GM19035 (cell line): Measurements from ENCODE around the gene BCLAF1.
A peak's percentile ranks its signal among the peaks of the same experiment; 100 is the strongest.

Experiments used
- ATAC-seq: cut with Tn5 transposase; IDR thresholded peaks from one replicate; pipeline ENCODE4 v1.9.1; 2021; ENCODE audit not compliant: unreplicated experiment

The BCLAF1 gene, protein sequence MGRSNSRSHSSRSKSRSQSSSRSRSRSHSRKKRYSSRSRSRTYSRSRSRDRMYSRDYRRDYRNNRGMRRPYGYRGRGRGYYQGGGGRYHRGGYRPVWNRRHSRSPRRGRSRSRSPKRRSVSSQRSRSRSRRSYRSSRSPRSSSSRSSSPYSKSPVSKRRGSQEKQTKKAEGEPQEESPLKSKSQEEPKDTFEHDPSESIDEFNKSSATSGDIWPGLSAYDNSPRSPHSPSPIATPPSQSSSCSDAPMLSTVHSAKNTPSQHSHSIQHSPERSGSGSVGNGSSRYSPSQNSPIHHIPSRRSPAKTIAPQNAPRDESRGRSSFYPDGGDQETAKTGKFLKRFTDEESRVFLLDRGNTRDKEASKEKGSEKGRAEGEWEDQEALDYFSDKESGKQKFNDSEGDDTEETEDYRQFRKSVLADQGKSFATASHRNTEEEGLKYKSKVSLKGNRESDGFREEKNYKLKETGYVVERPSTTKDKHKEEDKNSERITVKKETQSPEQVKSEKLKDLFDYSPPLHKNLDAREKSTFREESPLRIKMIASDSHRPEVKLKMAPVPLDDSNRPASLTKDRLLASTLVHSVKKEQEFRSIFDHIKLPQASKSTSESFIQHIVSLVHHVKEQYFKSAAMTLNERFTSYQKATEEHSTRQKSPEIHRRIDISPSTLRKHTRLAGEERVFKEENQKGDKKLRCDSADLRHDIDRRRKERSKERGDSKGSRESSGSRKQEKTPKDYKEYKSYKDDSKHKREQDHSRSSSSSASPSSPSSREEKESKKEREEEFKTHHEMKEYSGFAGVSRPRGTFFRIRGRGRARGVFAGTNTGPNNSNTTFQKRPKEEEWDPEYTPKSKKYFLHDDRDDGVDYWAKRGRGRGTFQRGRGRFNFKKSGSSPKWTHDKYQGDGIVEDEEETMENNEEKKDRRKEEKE

DNA sequence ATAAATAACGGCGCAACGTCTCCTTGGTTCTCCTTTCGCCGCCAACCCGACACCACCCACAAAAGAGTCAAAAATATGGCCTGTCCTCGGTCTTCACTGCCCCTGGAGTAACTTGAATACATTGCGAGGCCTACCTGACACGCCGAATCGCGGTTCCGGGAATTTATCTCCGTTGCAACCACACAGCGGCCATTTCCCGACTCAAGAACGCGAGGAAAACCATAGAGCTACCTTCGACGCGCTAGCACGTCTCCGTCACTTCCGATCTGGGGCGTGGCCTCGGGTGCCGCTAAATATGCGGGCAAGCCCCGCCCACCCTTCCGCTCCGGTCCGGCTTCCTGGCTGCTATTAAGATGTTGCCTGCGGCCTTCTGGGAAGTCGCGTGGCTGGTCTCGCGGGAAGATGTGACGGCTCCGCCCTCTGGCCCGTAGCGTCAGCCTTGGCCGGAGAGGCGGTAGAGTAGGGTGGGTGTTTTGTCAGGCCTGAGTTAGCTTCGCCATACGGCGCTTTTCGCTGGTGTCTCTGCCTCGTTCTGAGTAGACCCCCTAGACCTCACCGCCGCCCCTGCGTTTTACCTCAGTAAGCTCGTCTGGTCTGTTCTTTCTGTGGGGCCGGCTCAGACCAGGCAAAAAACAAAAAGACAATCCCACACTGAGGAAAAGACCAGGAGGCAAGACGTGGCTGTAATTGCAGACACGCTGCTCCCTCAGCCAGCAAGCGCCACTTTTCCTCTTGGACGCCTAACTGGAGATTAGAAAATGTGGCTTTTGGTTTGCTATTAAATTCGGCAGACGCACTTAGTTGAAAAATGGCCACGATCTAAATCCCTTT, at the start of gene BCLAF1:
TSS of gene BCLAF1 (minus strand) at position 268 of the 831 bp plus-strand sequence. CDS start 9,980 bp downstream, outside the sequence.
- ATAC-seq: peak; percentile 86

DNA sequence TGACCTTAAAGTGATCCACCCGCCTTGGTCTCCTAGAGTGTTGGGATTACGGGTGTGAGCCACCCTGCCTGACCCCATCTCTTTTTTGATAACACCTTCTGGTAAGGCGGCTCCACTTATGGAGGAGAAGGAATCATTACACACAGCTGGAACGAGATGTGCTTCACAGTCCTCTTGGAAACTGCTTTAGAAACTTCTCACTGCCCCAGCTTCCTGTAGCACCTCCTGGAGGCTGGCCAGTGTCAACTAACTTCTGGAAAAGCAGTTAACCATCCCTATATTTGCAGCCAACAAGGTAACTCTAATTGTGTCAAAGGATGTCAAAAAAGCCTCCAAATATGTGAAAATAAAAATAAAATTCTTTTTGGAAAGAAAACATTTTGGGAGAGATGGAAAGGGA, 48.8 kb upstream of the BCLAF1 start:
- no peak for ATAC-seq

GRCh38 chr6:136337606-136338005, 48.0 kb upstream of the BCLAF1 start:
- no peak for ATAC-seq

DNA sequence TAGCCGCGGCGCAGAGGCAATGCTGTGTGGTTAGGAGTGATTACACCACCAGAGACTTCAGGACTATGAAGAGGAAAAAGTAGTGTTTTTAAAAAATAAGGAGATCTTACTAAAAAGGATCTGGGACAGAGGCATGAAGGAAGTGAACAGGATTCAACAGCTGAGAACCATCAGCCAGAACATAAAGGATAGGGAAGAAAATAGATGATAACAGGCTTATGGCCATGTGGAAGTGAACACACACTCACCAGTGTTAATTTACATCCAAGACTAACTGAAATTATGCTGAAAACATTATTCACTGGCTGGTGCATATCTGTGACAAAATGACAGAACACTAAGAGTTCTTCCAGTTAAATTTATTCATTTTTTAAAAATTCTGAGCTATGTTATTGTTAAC, 47.5 kb upstream of the BCLAF1 start:
- ATAC-seq: no peak

DNA sequence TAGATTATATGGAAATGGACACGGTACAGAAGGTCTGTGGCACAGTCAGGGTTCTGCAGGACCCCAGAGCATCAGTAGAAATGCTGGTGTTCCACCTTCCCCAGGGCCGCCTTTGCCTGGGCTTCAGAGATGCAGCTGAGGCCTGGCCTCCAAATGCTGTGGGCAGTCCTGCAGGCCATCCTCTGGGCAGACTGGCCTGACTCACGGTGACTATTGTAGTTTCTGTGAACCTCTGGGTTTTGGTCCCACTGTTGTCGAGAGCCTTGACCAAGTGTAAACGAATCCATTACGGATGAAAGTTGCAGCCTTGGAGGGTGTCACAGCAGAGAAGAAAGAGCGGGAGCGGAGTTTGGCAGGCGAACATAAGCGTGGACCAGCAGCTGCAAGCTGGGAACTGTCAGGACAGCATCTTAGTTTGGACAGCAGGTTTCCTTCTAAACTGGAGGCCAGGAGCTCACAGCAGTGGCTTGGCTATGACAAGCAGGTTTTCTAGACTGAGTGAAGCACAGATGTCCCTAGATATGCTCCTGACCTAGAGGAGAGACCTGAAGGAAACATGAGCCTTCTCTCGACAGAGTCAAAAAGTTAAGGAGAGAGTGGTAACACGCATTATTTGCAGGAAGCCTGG, 46.2 kb upstream of the BCLAF1 start:
- no peak for ATAC-seq

- ATAC-seq: no peak
Measured at GRCh38 chr6:136334853-136335252, 45.2 kb upstream of the BCLAF1 start.

DNA sequence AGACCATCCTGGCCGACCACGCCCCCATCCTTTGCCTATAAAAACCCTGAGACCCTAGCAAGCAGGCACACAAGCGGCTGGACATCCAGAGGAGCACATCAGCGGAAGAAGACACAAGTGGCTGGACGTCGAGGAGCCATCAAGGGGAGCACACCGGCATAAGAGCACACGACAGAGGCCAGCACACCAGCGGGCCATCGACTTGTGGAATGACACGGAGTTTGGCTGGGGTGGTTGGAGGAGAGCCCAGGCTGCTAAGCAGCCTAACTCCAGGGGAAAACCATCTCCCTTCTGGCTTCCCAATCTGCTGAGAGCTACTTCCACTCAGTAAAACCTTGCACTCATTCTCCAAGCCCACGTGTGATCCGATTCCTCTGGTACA, 44.8 kb upstream of the BCLAF1 start:
- no peak for ATAC-seq

DNA sequence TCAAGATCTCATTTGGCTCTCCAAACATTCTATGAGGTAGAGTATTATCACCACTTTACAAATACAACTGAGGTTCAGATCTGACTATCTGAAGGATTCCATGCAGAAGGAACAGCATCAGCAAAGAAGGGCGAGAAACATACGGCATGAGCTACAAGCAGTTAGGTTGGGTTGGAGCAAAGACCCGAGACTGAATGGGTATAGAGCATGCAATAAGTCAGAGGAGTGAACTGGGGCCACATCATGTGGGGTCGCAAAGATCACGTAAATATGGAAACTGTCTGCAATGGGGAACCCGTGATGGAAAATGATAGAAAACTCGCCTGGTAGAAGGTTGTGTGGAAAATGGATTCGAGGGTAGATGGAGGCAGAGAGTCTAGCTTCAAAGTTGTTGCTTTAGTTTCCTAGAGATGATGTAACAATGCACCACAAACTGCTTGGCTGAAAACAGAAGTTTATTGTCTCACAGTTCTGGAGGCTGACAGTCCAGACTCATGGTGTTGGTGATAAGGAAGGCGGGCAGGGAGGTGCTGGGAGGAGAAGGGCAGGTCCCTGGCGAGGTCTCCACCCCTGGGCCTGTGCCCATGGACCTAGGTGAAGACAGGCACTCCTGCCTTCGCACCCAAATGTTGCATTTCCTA, 44.3 kb upstream of the BCLAF1 start:
- no peak for ATAC-seq

- no peak for ATAC-seq
Measured at GRCh38 chr6:136331461-136331860, 41.8 kb upstream of the BCLAF1 start.

GRCh38 chr6:136330634-136331033, 41.0 kb upstream of the BCLAF1 start:
- ATAC-seq: no peak

DNA sequence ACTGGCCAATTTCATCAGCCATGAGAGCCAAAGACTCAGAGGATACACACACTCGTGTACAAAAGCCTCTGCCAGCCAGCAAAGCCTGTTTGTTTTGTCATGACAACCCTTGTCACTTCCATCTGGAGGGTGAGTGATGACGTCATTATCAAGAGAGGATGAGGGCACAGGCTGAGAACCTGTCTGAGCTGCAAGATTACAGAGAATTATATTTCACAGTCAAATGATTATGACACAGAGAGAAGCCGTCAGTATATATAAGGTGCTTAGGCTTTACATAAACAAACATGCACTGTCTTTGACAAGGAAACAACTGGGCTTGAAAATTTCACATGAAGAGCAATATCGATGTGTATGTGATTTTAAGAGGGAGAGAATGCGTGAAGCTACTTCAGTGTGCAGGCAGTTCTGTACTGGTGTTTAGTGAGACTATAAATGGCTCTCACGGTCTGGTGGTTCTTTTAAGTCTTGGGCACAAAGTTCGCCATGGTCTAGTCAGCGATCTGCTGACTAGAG, 36.5 kb upstream of the BCLAF1 start:
- no peak for ATAC-seq

GRCh38 chr6:136324686-136325380, 35.2 kb upstream of the BCLAF1 start:
- no peak for ATAC-seq

- ATAC-seq: no peak
Measured at GRCh38 chr6:136323431-136324112, 33.9 kb upstream of the BCLAF1 start.

DNA sequence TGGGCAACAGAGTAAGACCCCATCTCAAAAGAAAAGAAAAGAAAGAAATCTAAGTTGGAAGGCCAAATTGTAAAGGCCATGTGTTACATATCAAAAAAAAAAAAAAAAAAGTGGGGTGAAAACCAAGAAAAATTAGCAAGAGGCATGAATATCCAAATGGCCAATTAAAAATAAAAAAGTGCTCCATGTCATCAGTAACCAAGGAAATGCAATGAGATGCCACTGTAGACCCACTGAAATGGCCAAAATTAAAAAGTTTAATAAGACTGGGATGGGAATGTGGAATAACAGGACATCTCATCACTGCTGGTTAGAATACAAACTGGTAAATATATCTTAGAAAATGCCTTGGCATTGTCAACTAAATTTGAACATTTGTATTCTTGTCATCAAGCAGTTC, 30.1 kb upstream of the BCLAF1 start:
- ATAC-seq: no peak

DNA sequence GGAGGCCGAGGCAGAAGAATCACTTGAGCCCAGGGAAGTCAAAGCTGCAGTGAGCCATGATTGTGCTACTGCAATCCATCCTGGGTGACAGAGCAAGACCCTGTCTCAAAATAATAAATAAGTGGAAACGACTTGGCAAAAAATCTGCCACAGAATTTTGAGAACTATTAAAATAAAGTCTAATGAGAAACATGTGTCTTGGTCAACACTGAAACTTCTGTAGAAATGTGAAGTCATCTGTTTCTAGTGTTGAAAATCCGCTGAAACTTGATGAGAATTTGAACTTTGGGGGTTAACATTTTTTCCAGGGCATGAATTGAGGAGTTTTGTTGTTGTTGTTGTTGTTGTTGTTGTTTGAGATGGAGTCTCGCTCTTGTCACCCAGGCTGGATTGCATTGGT, 29.0 kb upstream of the BCLAF1 start:
- no peak for ATAC-seq

DNA sequence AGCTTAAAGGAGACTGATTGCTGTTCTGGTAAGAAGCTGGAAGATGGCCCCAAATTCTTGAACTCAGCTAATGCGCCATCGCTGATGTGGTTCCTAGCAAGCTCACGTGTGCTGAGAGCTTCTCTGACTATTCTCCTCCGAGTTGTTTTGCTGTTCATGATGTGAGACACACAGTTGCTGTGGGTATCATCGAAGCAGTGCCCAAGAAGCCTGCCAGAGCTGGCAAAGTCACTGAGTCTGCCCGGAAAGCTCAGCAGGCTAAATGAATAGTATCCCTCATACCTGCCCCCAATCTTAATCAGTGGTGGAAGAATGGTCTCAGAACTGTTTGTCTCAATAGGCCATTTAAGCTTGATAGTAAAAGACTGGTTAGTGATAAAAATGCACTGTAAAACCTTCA, 28.3 kb upstream of the BCLAF1 start:
- no peak for ATAC-seq

GRCh38 chr6:136317021-136317694, 27.5 kb upstream of the BCLAF1 start:
- peak; percentile 85 for ATAC-seq

GRCh38 chr6:136315594-136315993, 25.9 kb upstream of the BCLAF1 start:
- ATAC-seq: no peak
